A172 (cell line): ENCODE data around the gene VKORC1L1. TPM values are rescaled to one million over a fixed set of nuclear protein-coding genes. Genes with fewer than 3 reads are reported as not detected.
"Not testable (repeated sequence)": the region's sequence is repeated elsewhere in the genome, so short reads cannot be mapped to it uniquely, and the experiment has no call there.

Source experiments
- DNase-seq: peaks from one replicate; pipeline ENCODE4 v3.0.0-alpha.2; 2015; ENCODE audit warnings: low spot score
- total RNA-seq: library from RNA; depleted of rRNA; stranded (reverse); fragments of >200 nt; shearing (Covaris generic); gene quantifications from 2 replicates; pipeline ENCODE4 v1.2.3, GENCODE V29; 2014

The VKORC1L1 gene
- total RNA-seq, 1 experiment from 2014 or later, result 33.2 TPM

GRCh38 chr7:65884983-65885382 lies 12.1 kb downstream of the VKORC1L1 start:
- DNase-seq, result not testable (repeated sequence)

GRCh38 chr7:65885533-65885932 lies 12.7 kb downstream of the VKORC1L1 start:
- not testable (repeated sequence) for DNase-seq

- not testable (repeated sequence) for DNase-seq
Observed at GRCh38 chr7:65888434-65889156, 15.7 kb downstream of the VKORC1L1 start.

- not testable (repeated sequence) for DNase-seq
Observed at GRCh38 chr7:65889722-65890121, 16.8 kb downstream of the VKORC1L1 start.

- DNase-seq, result no peak
Observed at GRCh38 chr7:65892161-65892560, 19.3 kb downstream of the VKORC1L1 start.

GRCh38 chr7:65892835-65893234 lies 20.0 kb downstream of the VKORC1L1 start:
- no peak for DNase-seq

- no peak for DNase-seq
Observed at GRCh38 chr7:65896279-65896870, 23.5 kb downstream of the VKORC1L1 start.

GRCh38 chr7:65897289-65897688 lies 24.4 kb downstream of the VKORC1L1 start:
- DNase-seq, result not testable (repeated sequence)

- not testable (repeated sequence) for DNase-seq
Observed at GRCh38 chr7:65898677-65899447, 26.0 kb downstream of the VKORC1L1 start.

- no peak for DNase-seq
Observed at GRCh38 chr7:65902306-65902705, 29.4 kb downstream of the VKORC1L1 start.

- DNase-seq, result no peak
Observed at GRCh38 chr7:65907501-65908198, 34.8 kb downstream of the VKORC1L1 start.

GRCh38 chr7:65910237-65910636 lies 37.4 kb downstream of the VKORC1L1 start:
- DNase-seq, result no peak

- DNase-seq, result no peak
Observed at GRCh38 chr7:65912237-65912636, 39.4 kb downstream of the VKORC1L1 start.

GRCh38 chr7:65915921-65916657 lies 43.2 kb downstream of the VKORC1L1 start:
- no peak for DNase-seq

GRCh38 chr7:65923316-65923715 lies 50.4 kb downstream of the VKORC1L1 start:
- DNase-seq, result no peak

- no peak for DNase-seq
Observed at GRCh38 chr7:65924193-65924592, 51.3 kb downstream of the VKORC1L1 start.

GRCh38 chr7:65925040-65925439 lies 52.2 kb downstream of the VKORC1L1 start:
- DNase-seq, result no peak

- DNase-seq, result no peak
Observed at GRCh38 chr7:65926588-65926987, 53.7 kb downstream of the VKORC1L1 start.

GRCh38 chr7:65927489-65928448 lies 54.9 kb downstream of the VKORC1L1 start:
- DNase-seq, result no peak

- DNase-seq, result no peak
Observed at GRCh38 chr7:65931685-65932084, 58.8 kb downstream of the VKORC1L1 start.
